Measurements from ENCODE around the gene KCP. TPM values are rescaled to one million over a fixed set of nuclear protein-coding genes. Genes with fewer than 3 reads are reported as not detected.
"Not testable (repeated sequence)": the region's sequence is repeated elsewhere in the genome, so short reads cannot be mapped to it uniquely, and the experiment has no call there.

KCP gene
- total RNA-seq, 3 donors from 2014 or later, result 0.33 to 2.2 (median 0.88) TPM

DNA sequence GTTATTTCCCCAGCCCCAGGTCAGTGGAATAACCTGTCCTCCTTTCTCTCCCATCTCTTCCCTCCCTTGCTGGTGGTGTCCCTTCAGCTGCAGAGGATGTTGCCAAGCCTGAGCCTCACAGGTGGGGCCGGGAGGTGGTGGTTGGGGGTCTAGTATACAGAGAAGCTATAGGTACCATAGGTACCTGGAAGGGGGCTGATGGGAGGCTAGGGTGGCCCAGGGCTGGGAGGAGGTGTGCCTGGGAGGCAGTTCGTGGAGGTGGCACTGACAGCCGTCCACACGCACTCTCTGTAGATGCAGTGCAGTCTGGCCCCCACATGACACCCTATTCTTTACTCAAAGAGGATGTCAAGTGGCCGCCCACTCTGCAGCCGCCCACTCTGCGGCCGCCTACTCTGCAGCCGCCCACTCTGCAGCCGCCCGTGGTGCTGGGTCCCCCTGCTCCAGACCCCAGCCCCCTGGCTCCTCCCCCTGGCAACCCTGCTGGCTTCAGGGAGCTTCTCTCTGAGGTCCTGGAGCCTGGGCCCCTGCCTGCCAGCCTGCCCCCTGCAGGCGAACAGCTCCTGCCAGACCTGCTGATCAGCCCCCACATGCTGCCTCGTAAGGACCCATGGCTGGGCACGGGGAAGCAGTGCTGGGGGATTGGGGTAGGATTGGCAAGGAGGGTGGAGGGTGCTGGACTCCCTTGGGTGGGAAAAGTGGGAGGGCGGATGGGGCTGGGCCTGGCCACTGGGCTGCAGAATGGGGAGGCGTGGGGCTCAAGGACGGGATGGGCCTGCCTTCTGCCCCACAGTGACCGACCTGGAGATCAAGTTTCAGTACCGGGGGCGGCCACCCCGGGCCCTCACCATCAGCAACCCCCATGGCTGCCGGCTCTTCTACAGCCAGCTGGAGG is 36.7 kb upstream of the KCP start:
- intact Hi-C loops (cut with DNase I; ENCODE audit: low total_unique reads), result no loop called here
- TF ChIP-seq POLR2A (IDR thresholded peaks at IDR 0.05) (no peak), POLR2AphosphoS5 (IDR thresholded peaks at IDR 0.05) (no peak)
- TF ChIP-seq, protein P1, sequence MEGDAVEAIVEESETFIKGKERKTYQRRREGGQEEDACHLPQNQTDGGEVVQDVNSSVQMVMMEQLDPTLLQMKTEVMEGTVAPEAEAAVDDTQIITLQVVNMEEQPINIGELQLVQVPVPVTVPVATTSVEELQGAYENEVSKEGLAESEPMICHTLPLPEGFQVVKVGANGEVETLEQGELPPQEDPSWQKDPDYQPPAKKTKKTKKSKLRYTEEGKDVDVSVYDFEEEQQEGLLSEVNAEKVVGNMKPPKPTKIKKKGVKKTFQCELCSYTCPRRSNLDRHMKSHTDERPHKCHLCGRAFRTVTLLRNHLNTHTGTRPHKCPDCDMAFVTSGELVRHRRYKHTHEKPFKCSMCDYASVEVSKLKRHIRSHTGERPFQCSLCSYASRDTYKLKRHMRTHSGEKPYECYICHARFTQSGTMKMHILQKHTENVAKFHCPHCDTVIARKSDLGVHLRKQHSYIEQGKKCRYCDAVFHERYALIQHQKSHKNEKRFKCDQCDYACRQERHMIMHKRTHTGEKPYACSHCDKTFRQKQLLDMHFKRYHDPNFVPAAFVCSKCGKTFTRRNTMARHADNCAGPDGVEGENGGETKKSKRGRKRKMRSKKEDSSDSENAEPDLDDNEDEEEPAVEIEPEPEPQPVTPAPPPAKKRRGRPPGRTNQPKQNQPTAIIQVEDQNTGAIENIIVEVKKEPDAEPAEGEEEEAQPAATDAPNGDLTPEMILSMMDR (IDR thresholded peaks at IDR 0.05), result no peak

DNA sequence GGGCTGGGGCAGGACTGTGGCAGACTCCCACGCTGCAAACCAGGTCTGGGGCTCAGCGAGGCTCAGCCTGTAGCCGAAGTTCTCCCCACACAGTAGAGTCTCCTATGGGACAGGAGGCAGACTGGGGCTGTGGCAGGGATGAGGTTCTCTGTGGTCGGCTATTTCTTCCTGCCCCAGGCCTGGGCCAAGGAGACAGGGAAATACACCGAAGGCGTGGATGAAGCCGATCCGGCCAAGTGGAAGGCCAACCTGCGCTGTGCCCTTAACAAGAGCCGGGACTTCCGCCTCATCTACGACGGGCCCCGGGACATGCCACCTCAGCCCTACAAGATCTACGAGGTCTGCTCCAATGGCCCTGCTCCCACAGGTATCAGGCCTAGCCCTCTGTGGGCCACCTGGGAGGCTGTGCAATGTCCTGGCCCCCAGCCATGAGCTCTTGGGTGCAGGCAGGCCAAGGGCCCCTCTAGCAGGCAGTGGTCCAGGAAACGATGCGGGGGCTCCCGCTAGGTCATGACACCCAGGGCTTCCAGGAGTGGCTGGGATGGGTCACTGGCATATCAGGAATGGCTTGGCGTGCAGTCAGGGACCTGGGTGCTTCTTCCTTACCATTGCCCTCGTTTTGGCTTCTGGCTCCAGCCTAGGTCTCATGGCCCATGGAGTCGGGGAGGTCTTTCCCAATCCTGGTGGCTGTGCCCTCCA is 35.3 kb upstream of the KCP start:
- intact Hi-C loops (cut with DNase I; ENCODE audit: low total_unique reads), result no loop called here
- TF ChIP-seq, protein P1 (IDR thresholded peaks at IDR 0.05), result no peak
- H3K9me3 ChIP-seq, result no peaks in the 10 kb centered on the region
- no peaks in the 10 kb centered on the region for H3K27me3 ChIP-seq
- H3K27ac ChIP-seq, result no peak overlapping the region
- no peak for DNase-seq (ENCODE audit: low spot score in 2 of 2)
- no peaks in the 10 kb centered on the region for H3K4me1 ChIP-seq
- H3K4me3 ChIP-seq, result no peak overlapping the region
- H3K36me3 ChIP-seq, result no peaks in the 10 kb centered on the region

More for the DNA sequence above, 36.7 kb upstream of the KCP start:
- Histone ChIP-seq H3K27me3 (no peaks in the 10 kb centered on the region), H3K36me3 (no peaks in the 10 kb centered on the region), H3K4me3 (no peak overlapping the region), H3K4me1 (no peaks in the 10 kb centered on the region), H3K27ac (no peak overlapping the region), H3K9me3 (no peaks in the 10 kb centered on the region)
- no peak for DNase-seq (ENCODE audit: low spot score in 2 of 2)

DNA sequence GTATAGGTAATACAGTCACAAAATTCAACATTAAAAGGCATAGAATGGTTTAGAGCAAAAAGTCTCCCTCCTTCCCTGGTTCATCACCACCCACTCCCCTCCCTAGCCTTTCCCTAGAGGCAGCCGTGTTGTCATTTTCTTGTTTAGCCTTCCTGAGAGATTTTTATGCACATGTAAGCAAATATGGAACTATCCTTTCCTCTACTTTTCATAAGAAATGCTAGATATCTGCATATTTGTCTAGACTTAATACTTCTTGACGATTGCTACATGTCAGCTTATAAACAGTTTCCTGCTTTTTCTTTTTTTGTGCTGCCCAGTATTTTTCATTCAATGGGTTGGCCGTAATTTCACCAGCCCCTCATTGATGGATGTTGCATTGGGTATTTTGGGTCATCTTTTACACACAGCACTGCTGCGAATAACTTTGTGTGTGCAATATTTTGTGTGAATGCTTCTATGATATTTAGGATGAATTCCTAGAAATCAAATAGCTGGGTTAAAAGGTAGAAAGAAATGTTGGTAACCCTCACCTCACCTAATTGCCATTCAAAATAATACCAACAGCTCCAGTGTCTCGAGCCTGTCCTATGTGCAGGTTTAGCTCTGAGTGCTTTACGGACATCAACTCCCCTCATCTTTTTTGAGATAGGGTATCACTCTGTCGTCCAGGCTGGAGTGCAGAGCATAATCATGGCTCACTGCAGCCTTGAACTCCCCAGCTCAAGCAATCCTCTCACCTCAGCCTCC is 34.2 kb upstream of the KCP start:
- Histone ChIP-seq H3K27ac (no peak overlapping the region), H3K9me3 (no peaks in the 10 kb centered on the region), H3K4me1 (no peaks in the 10 kb centered on the region), H3K36me3 (no peaks in the 10 kb centered on the region), H3K4me3 (no peak overlapping the region), H3K27me3 (no peaks in the 10 kb centered on the region)
- DNase-seq (ENCODE audit: low spot score in 2 of 2), result no peak
- intact Hi-C loops (cut with DNase I; ENCODE audit: low total_unique reads), result no loop called here
- TF ChIP-seq POLR2A (IDR thresholded peaks at IDR 0.05), result no peak
- no peak for TF ChIP-seq POLR2AphosphoS5 (IDR thresholded peaks at IDR 0.05)
- TF ChIP-seq, protein P1 (IDR thresholded peaks at IDR 0.05), result no peak

DNA sequence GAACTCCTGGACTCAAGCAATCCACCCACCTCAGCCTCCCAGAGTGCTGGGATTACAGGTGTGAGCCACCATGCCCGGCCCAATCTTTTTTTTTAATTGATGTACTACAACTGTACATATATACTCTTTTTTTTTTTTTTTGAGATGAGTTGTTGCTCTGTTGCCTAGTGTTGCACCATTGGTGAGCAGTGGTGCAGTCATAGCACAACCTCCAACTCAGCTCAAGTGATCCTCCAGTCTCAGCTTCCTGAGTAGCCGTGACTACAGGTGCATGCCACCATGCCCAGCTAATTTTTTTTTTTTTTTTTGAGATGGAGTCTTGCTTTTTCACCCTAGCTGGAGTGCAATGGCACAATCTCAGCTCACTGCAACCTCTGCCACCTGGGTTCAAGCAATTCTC is 32.7 kb upstream of the KCP start:
- intact Hi-C loops (cut with DNase I; ENCODE audit: low total_unique reads); H3K27me3 ChIP-seq; DNase-seq (ENCODE audit: low spot score in 2 of 2); H3K9me3 ChIP-seq; H3K4me1 ChIP-seq; H3K27ac ChIP-seq; H3K4me3 ChIP-seq; H3K36me3 ChIP-seq: not testable (repeated sequence)

DNA sequence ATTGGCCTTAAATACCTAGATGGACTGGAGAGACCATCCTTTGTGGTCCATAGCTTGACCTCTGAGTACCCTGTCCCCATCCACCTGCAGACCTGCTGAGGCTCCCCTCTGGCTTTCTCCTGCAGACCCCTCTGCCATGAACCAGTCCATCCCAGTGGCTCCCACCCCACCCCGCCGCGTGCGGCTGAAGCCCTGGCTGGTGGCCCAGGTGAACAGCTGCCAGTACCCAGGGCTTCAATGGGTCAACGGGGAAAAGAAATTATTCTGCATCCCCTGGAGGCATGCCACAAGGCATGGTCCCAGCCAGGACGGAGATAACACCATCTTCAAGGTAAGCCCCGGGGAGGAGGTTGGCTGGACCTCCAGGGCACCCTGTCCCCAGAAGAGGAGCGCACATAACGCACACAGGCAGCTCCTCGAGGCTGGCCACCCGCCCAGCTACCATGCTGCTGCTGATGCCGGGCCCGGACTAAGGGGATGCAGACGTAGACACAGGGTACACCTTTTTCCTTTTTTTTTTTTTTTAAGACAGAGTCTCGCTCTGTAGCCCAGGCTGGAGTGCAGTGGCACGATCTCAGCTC is 31.5 kb upstream of the KCP start:
- no peak for TF ChIP-seq POLR2A (IDR thresholded peaks at IDR 0.05)
- TF ChIP-seq, protein P1 (IDR thresholded peaks at IDR 0.05), result no peak
- TF ChIP-seq POLR2AphosphoS5 (IDR thresholded peaks at IDR 0.05), result no peak
- H3K9me3 ChIP-seq, result no peaks in the 10 kb centered on the region
- intact Hi-C loops (cut with DNase I; ENCODE audit: low total_unique reads), result no loop called here

More for the DNA sequence above, 31.5 kb upstream of the KCP start:
- DNase-seq (ENCODE audit: low spot score in 2 of 2), result no peak
- no peaks in the 10 kb centered on the region for H3K27me3 ChIP-seq
- no peak overlapping the region for H3K27ac ChIP-seq
- H3K4me3 ChIP-seq, result no peak overlapping the region
- no peaks in the 10 kb centered on the region for H3K36me3 ChIP-seq
- H3K4me1 ChIP-seq, result no peaks in the 10 kb centered on the region

Data from breast epithelium (tissue), 4 donors.